Neural cell (in vitro differentiated cells): ENCODE data around the gene RAB3B. TPM values are rescaled to one million over a fixed set of nuclear protein-coding genes. Genes with fewer than 3 reads are reported as not detected.

Experiments
- H2AFZ ChIP-seq: fragments of 200-600, 300-800 bp; sonication (generic), shearing (Covaris generic); 2 replicates; pipeline ENCODE4 v1.6.0; 2014; ENCODE audit warnings: low read depth, mild to moderate bottlenecking, antibody characterized with exemption, low read length, moderate library complexity
- H3F3A ChIP-seq: fragments of 200-600 bp; shearing (Covaris generic); 2 replicates; pipeline ENCODE4 v1.6.1; 2016; ENCODE audit warnings: mild to moderate bottlenecking, moderate library complexity, mixed read lengths, antibody characterized with exemption, low read length; ENCODE audit not compliant: insufficient read depth, poor library complexity, severe bottlenecking
- H3K27ac ChIP-seq: fragments of 200-600, 300-800 bp; sonication (generic), shearing (Covaris generic); 2 replicates; pipeline ENCODE4 v1.5.1; 2014; ENCODE audit warnings: mild to moderate bottlenecking, low read length, moderate library complexity
- H3K27me3 ChIP-seq: fragments of 300-800, 200-600 bp; sonication (generic), shearing (Covaris generic); 2 replicates; pipeline ENCODE4 v1.6.0; 2014; ENCODE audit warnings: mild to moderate bottlenecking, low read depth, low read length, moderate library complexity; ENCODE audit not compliant: insufficient read depth
- H3K36me3 ChIP-seq: fragments of 300-800, 200-600 bp; sonication (generic), shearing (Covaris generic); 2 replicates; pipeline ENCODE4 v1.5.1; 2014; ENCODE audit warnings: mild to moderate bottlenecking, antibody characterized with exemption, low read length, moderate library complexity; ENCODE audit not compliant: insufficient read depth
- H3K4me2 ChIP-seq: fragments of 300-800, 200-600 bp; sonication (generic), shearing (Covaris generic); 2 replicates; pipeline ENCODE4 v1.6.0; 2014; ENCODE audit warnings: mild to moderate bottlenecking, low read length
- H3K4me3 ChIP-seq: fragments of 300-800, 200-600 bp; sonication (generic), shearing (Covaris generic); 2 replicates; pipeline ENCODE4 v1.5.1; 2014; ENCODE audit warnings: mild to moderate bottlenecking, low read length, moderate library complexity
- H3K79me2 ChIP-seq: fragments of 200-600 bp; shearing (Covaris generic); replicated peaks from 2 replicates; pipeline ENCODE4 v1.6.0; 2014; ENCODE audit warnings: mild to moderate bottlenecking, low read length, moderate library complexity; ENCODE audit not compliant: insufficient read depth
- H3K9ac ChIP-seq: fragments of 300-800, 200-600 bp; sonication (generic), shearing (Covaris generic); 2 replicates; pipeline ENCODE4 v1.6.1; 2016; ENCODE audit warnings: mild to moderate bottlenecking, low read length, mixed read lengths
- H3K9me2 ChIP-seq: fragments of 200-600 bp; shearing (Covaris generic); 2 replicates; pipeline ENCODE4 v1.6.1; 2016; ENCODE audit warnings: mild to moderate bottlenecking, low read length, mixed read lengths; ENCODE audit not compliant: insufficient read depth
- H3K9me3 ChIP-seq: fragments of 200-600, 300-800 bp; sonication (generic), shearing (Covaris generic); 2 replicates; pipeline ENCODE4 v1.6.1; 2016; ENCODE audit warnings: mild to moderate bottlenecking, mixed run types, low read length, moderate library complexity, mixed read lengths
- H4K20me1 ChIP-seq: fragments of 200-600 bp; shearing (Covaris generic); 2 replicates; pipeline ENCODE4 v1.6.1; 2016; ENCODE audit warnings: mild to moderate bottlenecking, mixed run types; ENCODE audit not compliant: insufficient read depth
- EP300 ChIP-seq: fragments of 450-650 bp; conservative IDR thresholded peaks from 2 replicates; pipeline ENCODE4 v1.6.1; 2014; ENCODE audit warnings: antibody characterized with exemption, mild to moderate bottlenecking, moderate library complexity; ENCODE audit not compliant: poor library complexity, severe bottlenecking
- EZH2 ChIP-seq: fragments of 200-600, 300-800 bp; shearing (Covaris generic), sonication (generic); IDR thresholded peaks from 2 replicates; pipeline ENCODE4 v1.6.1; 2014; ENCODE audit warnings: antibody characterized with exemption, low read length, borderline replicate concordance, mild to moderate bottlenecking; ENCODE audit not compliant: insufficient read depth, poor library complexity, severe bottlenecking
- MXI1 ChIP-seq: fragments of 450-650 bp; conservative IDR thresholded peaks from 2 replicates; pipeline ENCODE4 v1.6.1; 2014; ENCODE audit warnings: antibody characterized with exemption, mild to moderate bottlenecking; ENCODE audit not compliant: poor library complexity, severe bottlenecking
- POLR2AphosphoS5 ChIP-seq: IDR thresholded peaks from 2 replicates; pipeline ENCODE4 v1.6.1; 2012
- RAD21 ChIP-seq: fragments of 450-650 bp; conservative IDR thresholded peaks from 2 replicates; pipeline ENCODE4 v1.6.1; 2014; ENCODE audit warnings: antibody characterized with exemption, mild to moderate bottlenecking, moderate library complexity
- SMC3 ChIP-seq: fragments of 450-650 bp; conservative IDR thresholded peaks from 2 replicates; pipeline ENCODE4 v1.6.1; 2014; ENCODE audit warnings: antibody characterized with exemption, mild to moderate bottlenecking, moderate library complexity; ENCODE audit not compliant: poor library complexity
- TAF1 ChIP-seq: IDR thresholded peaks from 2 replicates; pipeline ENCODE4 v1.6.1; 2012; ENCODE audit warnings: low read depth
- polyA plus RNA-seq: library from polyadenylated mRNA; depleted of rRNA; stranded (reverse); fragments of >200 nt; gene quantifications from 2 replicates; pipeline ENCODE4 v1.2.3, GENCODE V29; 2014
- TF ChIP-seq, protein P1 (sequence below): fragments of 450-650 bp; IDR thresholded peaks from 2 replicates; pipeline ENCODE4 v1.5.1; 2014; ENCODE audit warnings: antibody characterized with exemption, mild to moderate bottlenecking, moderate library complexity; ENCODE audit not compliant: poor library complexity, severe bottlenecking
- TF ChIP-seq, protein P2 (sequence below): IDR thresholded peaks from 2 replicates; pipeline ENCODE4 v1.6.1; 2012; ENCODE audit warnings: borderline replicate concordance

RAB3B gene
- polyA plus RNA-seq, 1 donor from 2014 or later = 15.0 TPM

DNA sequence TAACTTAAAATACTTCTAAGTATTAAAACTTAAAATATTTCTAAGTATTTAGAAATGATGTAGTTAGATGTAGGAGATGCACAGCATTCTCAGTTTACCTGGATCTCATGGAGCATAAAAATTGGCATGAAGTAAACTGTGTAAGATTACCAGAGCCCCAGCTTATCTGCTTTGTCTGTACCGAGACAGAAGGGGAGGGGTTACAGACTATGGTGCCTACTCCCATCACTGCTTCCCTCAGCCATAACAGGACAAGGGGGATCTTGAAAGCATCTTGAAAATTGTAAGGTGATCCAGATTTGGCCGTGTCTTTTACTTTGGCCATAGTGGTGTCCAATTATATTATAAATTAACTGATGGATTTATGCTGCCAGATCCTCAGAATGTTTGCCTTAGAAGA lies 130.8 kb downstream of the RAB3B start:
- Histone ChIP-seq H3K79me2 (peaks cover 10% of the 10 kb centered on the region), H3K27ac (no peak overlapping the region), H3K27me3 (no peaks in the 10 kb centered on the region), H2AFZ (no peak overlapping the region), H3F3A (no peaks in the 10 kb centered on the region), H3K9me2 (no peaks in the 10 kb centered on the region), H3K4me2 (no peak overlapping the region), H3K9ac (no peak overlapping the region), H3K36me3 (no peaks in the 10 kb centered on the region), H3K4me3 (no peak overlapping the region), H3K9me3 (no peaks in the 10 kb centered on the region), H4K20me1 (no peaks in the 10 kb centered on the region)
- TF ChIP-seq SMC3 (no peak), EP300 (no peak), TAF1 (no peak), MXI1 (no peak), RAD21 (no peak), POLR2AphosphoS5 (no peak), EZH2 (no peak)
- TF ChIP-seq, protein P1, sequence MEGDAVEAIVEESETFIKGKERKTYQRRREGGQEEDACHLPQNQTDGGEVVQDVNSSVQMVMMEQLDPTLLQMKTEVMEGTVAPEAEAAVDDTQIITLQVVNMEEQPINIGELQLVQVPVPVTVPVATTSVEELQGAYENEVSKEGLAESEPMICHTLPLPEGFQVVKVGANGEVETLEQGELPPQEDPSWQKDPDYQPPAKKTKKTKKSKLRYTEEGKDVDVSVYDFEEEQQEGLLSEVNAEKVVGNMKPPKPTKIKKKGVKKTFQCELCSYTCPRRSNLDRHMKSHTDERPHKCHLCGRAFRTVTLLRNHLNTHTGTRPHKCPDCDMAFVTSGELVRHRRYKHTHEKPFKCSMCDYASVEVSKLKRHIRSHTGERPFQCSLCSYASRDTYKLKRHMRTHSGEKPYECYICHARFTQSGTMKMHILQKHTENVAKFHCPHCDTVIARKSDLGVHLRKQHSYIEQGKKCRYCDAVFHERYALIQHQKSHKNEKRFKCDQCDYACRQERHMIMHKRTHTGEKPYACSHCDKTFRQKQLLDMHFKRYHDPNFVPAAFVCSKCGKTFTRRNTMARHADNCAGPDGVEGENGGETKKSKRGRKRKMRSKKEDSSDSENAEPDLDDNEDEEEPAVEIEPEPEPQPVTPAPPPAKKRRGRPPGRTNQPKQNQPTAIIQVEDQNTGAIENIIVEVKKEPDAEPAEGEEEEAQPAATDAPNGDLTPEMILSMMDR = no peak
- TF ChIP-seq, protein P2, sequence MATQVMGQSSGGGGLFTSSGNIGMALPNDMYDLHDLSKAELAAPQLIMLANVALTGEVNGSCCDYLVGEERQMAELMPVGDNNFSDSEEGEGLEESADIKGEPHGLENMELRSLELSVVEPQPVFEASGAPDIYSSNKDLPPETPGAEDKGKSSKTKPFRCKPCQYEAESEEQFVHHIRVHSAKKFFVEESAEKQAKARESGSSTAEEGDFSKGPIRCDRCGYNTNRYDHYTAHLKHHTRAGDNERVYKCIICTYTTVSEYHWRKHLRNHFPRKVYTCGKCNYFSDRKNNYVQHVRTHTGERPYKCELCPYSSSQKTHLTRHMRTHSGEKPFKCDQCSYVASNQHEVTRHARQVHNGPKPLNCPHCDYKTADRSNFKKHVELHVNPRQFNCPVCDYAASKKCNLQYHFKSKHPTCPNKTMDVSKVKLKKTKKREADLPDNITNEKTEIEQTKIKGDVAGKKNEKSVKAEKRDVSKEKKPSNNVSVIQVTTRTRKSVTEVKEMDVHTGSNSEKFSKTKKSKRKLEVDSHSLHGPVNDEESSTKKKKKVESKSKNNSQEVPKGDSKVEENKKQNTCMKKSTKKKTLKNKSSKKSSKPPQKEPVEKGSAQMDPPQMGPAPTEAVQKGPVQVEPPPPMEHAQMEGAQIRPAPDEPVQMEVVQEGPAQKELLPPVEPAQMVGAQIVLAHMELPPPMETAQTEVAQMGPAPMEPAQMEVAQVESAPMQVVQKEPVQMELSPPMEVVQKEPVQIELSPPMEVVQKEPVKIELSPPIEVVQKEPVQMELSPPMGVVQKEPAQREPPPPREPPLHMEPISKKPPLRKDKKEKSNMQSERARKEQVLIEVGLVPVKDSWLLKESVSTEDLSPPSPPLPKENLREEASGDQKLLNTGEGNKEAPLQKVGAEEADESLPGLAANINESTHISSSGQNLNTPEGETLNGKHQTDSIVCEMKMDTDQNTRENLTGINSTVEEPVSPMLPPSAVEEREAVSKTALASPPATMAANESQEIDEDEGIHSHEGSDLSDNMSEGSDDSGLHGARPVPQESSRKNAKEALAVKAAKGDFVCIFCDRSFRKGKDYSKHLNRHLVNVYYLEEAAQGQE = no peak

DNA sequence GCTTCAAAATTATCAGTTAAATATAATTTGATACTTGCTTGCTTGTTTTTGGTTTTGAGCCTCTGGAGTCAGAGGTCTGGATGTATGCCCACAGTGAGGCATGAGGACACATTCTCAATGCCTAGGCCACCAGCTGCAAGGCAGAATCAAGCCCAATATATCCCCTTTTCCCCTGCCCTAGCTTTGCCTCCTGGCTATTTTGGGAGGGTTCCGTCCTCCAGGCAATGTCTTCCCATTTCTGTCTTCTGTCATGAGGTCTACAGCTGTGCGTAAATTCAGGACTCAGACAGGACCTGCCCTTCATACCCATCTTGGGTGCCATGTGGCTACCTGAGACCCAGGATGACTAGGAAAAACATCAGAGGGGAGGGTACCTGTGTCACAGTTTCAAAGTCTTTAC lies 131.2 kb downstream of the RAB3B start:
- Histone ChIP-seq H3K9ac (no peak overlapping the region), H3K4me2 (no peak overlapping the region), H3K36me3 (no peaks in the 10 kb centered on the region), H2AFZ (no peak overlapping the region), H3K27me3 (no peaks in the 10 kb centered on the region), H4K20me1 (no peaks in the 10 kb centered on the region), H3K9me3 (no peaks in the 10 kb centered on the region), H3K79me2 (peaks cover 7% of the 10 kb centered on the region), H3K9me2 (no peaks in the 10 kb centered on the region), H3F3A (no peaks in the 10 kb centered on the region), H3K27ac (no peak overlapping the region), H3K4me3 (no peak overlapping the region)
- no peak for TF ChIP-seq RAD21
- TF ChIP-seq MXI1 = no peak
- TF ChIP-seq EZH2 = no peak
- no peak for TF ChIP-seq TAF1
- no peak for TF ChIP-seq POLR2AphosphoS5
- no peak for TF ChIP-seq SMC3
- TF ChIP-seq, protein P1 = no peak
- no peak for TF ChIP-seq EP300
- TF ChIP-seq, protein P2 = no peak
